Inflammatory macrophage (primary cell): ENCODE results near the gene TCF7L2.

Experiments
- DNase-seq, 2 donors: peaks; one replicate each; pipeline ENCODE4 v3.0.0-alpha.2; 2020 to 2022

The TCF7L2 gene

DNA sequence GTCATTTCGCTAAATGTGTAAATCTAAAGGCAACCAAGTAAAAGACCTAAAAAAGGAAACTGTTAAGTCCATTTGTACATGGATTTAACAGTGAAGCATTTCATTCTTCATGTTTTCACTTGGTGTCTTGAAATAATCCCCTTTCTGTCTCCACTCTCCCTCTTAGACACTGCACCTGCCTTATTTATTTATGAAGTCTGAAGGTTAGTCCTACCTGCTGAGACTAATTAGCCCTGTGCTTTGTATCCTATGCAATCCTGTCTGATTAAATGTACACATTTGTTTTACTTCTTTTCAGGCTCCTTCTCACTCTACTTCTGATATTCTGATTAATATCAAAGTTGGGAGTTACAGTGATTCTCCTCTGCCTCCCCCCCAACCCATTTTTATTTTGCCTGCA, 1.9 kb upstream of the TCF7L2 start:
- no peak for DNase-seq

DNA sequence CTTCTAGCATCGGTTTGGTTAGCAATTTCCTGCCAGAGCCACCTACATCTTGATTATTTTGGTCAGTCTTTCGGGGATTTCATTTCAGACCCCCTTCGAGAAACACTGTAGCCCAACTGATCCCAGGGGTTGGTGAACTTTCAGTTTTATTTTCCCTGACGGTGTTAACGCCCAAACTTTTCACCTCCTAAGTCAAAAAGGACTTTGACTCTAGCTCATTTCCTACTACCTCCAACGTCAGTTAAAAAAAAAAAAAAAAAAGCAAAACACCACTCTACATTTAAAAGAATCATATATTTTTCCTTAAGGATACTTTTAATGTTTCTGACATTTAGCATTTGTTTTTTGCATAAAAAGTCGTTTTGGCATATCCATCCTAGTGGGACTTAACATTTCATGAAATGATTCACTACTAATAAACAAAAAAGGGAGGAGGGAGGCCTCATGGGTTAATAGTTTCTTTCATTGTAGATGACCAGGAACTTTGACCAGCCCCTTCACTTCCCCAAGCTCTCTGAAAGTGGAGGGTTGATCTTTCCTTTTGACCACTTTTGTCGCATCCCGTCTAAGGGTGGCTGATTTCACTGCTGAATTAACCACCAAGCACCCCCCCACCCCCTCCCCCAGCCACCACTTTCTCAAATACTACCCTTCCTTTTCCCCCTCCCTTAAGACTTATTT, 764 bp upstream of the TCF7L2 start:
- peak; percentile 43 to 52 for DNase-seq

DNA sequence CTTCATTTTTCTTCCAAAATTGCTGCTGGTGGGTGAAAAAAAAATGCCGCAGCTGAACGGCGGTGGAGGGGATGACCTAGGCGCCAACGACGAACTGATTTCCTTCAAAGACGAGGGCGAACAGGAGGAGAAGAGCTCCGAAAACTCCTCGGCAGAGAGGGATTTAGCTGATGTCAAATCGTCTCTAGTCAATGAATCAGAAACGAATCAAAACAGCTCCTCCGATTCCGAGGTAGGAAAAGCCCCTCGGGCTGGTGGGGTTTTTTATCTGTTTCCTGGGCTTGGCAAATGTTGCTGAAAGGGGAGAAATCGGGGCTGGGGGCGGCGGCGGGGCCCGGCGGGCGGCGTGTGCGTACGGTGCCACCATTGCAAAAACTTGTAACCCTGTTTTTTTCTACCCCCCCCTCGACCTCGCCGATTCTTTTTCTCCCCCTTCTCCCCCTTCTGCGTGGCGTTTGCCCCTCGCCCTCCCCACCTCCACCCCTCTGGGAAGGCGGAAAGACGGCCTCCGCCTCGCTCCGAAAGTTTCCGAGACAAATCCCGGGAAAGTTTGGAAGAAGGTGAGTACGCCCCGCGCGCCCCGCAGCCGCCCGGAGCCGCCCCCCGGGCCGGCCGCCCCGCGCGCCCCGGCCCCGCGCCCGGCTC, 789 bp downstream of the TCF7L2 start:
- peak; percentile 38 to 50 for DNase-seq

DNA sequence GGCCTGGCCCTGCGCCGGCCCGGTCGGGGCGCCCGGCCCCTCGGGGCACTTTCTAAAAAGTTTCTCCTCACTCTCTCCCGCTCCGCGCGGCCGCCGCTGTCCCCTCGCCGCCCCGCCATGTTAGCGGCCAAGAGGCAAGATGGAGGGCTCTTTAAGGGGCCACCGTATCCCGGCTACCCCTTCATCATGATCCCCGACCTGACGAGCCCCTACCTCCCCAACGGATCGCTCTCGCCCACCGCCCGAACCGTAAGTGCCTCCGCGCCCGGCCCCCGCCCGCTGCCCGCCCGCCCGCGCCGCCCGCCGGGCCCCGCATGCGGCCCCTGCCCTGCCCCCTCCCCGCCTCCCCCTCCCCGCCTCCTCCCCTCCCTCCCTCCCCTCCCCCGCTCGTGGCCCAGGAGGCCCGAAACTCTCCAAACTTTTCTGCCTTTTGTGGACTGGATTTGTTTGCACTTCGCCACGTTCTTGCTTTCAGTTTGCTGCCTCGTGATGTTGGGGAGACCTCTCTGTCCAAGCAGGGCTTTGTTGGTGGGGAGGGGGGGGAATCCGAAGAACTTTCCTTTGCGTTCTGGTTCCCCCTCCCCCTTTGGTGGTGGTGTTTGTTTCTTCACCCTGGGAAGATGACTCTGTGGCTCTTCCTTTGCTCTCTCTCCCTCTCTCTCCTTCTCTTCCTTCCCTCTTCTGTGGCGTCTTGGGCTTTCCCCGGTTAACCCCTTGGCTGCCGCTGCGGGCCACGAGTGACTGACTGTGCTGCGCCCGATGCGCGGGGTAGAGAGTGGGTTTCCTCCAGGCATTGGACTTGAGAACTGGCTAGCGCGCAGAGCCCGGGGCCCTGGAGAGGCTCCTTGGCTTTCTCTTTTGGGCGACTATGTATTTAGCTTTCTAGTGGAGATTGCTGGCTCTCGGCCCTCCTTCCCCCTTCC, 1.6 kb downstream of the TCF7L2 start:
- DNase-seq = peak; percentile 73 to 83

DNA sequence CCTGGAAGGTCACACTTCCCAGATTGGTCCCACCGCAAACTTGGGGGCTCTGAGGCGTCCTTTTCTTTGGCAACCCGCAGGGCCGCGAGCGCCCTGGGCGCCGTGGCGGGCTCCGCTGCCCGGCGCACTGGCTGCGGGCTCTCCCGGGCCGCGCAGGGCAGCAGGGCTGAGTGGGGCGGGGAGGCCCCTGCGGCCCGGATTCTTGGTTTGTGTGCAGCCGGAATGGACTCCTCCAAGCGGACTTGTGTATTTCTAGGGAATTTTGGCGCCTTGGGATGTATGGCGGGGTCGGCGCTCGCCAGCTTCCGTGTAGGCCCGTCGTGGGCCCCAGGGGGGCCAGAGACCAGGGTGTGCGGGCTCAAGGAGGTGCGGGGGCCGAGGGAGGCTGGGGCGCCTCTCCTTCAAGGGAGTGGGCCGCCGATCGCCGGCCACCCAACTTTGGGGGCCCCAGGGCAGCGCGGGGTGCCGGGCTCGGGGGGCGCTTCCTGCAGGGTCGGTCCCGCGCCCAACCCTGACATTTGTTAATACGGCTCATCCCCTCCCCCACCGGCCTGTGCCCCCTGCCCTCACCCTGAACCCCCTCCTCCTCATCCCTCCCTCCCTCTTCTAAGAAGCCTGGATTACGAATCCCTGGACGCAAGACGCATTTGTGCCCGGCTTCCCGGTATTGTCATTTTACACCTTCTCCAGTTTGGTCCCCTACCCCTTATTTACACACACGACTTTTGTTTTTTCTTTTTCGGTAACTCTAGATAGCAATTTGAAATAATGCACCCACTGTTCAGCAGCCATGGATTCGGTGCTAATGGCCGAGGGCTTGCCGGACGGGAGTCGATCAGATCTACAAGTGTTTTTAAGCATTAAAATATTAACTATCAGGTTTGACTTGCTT, 2.5 kb downstream of the TCF7L2 start:
- DNase-seq = peak in 1 of 2 donors; percentile 24

DNA sequence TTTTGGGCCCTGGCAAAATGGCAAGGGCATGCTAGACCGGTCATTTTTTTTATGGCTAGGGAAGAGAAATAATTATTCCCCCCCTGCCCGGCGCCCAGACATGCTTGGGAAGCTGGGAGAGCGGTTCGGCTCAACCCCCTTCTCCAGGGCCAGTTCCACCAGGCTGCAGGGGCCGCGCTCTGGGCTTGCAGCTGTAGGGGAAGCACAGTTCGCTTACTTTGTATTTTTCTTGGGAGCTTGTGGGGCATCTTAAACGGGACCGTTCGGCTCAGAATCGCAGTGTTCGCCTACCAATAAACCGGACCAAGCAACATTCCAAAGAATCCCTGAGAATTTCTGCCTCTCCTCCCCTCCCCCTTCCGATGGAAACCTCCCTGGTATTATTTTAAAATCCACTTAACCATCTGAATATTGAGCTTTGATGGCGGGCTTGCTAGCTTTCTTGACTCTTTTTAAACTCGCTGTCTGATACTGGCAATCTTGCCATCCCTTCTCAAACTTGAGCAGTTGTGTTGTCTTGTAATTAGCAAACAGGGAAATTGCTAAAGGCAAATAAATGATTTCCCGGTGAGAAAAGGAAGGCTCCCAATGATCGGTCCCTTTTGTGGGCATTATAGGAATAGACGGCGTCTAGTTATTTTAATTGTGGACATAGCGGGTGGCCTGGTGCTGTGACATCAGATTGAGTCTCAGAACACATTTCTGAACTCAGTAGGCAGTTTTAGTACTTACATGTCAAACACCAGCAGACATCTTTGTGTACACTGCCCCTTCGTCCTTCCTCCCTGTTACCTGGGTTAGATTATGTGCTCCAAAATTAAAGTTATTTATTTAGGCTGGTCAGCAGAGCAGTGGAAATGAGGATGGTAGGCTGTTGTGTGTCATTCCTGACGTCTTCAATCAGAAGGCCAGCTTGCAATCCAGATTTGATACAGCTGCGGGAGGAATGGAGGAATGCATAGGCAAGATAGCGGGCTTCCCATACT, 3.4 kb downstream of the TCF7L2 start:
- peak in 1 of 2 donors; percentile 24 for DNase-seq

DNA sequence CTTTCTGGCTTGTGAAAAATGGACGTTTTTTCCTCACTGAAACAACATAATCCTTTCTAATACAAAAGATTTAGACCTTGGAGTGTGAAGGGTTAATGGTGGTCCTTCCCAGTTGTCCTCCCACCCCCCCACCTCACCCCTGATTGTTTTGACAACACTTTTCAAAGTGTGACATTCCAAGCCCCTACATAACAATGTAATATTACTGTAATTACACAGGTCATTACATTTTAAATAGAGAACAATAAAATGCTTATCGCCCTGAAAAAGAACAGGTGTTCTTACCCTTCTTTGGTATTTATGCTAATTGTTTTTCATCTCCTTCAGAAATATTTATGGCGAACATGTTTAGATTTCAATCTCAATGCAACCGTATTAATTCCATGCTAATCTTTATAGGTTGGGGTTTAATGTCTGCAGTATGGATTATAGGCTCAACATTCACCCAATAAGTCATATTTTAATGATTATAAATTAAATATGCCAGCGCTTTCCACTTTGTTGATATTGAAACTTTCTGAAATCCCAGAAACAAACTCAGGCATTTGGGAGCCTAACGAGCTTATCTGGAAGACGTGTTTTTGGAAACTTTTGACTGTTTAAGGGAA, 5.0 kb downstream of the TCF7L2 start:
- no peak for DNase-seq

DNA sequence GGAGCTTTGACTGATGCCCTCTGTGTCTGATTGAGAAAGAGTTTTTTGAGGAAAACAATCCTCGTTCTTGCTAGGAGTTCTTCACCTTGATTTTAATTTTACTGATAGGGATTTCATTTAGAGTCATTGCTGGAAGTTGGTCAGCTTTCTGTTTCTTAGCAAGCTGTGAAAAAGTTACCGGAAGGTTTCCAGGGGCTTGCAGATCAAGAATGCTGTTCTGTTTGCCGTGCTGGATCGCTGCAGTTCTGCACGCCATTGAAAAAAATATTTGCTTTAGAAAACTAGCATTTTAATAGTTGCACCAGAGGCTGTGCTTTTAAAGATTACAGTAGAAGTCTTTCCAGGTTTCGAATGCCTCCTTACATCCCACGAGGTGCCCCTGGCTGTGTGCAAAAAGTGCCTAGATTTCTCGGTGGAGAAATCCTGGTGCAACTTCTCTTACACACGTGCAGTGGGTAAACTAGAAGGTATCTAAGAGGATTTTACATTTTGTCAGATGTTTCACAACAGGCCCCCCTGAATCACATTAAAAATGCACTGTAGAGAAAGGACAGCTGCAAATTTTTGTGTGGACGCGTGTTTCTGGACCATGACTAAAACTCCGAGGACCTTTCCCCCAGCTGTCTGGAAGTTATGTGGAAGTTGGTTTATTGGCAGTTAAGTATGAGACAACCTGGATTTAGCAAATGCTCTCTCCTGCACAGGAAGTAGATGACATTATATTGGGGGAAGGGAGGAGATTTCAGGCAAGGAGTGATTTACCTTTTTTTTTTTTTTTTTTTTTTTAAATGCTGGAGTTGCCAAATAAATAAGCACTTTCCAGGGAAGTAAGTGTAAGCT, 5.8 kb downstream of the TCF7L2 start:
- DNase-seq = peak; percentile 33 to 36

DNA sequence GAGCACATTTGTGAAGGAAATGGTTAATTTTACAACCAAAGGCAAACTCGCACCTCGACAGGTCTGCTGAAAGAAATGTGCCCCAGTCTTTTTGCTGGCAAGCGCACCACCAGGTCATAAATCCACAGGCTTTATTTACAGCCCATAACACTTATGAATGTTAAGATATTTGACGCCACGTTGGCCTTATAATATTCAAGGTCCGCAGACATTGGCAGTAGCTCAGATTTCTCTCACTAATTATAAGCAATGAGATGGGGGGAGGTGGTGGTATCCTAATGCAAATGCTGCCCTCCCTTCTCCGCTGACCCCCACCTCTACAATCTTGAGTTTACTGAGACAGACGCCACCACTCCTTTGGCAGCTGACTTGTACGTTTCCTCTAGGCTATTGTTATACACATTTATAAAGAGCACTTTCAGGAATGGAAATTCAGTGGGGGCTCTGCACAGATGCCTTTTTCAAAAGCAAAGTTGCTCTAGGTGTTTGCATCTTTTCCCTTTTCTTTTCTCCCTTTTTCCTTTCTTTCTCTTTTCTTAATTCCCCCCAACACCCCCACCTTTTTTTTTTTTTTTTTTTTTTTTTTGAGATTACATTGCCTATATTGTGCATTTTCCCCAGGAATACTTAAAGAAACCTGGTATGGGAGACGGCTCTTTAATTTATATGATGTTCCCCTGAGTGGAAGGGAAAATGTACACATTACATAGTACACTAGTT, 6.7 kb downstream of the TCF7L2 start:
- DNase-seq = no peak

DNA sequence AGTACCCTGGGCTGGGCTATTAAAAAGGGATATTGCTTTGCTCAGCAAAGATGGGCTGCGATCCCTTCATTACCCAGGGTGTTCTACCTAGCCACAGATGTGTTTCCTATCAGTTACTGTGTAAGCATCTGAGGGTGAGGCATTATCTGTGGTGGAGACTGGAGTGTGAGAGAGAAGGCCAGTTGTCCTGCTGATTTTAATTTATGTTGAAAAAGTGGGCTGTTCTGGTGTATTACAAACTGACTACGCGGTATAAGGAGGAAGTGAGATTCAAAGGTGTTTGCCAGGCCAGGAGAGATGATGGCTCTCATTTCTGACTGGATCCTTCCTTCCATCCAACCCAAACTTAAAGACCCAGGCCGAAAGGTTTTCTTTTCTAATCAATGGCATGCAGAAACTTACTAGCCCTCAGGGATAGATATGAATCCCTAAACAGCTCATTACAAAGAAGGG, 7.6 kb downstream of the TCF7L2 start:
- no peak for DNase-seq

DNA sequence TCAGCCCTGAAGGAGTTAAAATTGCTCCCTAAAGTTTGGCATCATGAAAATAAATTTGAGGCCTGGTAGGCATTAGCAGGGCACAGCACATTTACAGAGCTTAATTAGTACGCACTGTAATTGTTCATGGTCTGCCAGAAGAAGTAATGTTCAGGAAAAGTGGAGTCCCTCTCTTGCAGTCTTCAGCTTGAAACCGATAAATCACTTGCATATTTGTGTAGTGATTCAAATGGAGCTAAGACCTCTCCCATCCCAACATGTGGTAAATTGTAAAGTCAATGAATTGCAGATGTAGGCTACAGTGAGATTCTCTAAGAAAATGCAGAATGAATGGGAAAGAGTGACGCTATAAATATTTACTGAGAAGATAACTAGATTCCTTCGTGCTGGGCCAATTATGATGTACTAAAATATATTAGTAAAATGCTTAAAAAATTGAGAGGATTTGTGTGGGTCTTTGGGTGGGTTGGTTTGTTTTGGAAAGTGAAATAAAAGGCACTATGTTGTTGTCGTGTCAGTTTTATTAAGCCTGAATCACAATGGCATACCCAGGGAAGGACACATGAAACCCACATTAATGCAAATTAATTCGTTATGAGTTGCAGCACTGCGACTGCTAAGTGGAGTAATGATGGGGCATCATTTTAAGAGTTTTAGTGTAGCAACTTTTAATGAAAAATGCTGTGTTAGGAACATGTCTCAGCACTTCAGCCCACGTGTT, 8.4 kb downstream of the TCF7L2 start:
- no peak for DNase-seq

DNA sequence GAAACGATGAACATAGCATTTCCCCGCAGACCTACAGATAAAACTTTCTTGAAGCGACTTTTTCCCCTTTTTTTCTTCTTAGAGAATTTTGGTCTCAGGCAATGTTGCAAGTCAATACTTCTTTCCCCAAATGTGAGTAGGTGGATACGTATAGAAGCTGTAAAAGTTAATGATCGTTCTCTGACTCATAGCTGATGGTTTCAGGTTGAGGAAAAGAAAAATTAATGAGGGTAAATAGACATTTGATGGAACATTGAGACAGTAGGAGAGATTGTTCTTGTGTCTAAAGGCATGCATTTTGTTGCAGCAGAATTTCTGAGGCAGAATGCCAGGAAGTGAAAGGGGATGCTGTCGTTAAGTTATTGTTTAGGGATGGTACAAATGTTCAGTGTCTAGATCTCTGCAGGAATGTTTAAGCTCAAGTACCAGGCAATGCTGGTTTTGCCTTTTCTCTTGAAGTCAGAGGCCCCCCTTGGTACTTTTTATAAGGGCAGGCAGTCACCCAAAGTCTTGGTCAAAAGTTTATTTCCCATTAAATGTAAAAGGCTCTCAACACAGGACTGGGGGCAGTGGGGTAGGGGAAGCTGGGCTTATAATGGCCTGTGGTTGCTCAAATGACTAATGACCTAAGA, 9.3 kb downstream of the TCF7L2 start:
- DNase-seq = no peak

DNA sequence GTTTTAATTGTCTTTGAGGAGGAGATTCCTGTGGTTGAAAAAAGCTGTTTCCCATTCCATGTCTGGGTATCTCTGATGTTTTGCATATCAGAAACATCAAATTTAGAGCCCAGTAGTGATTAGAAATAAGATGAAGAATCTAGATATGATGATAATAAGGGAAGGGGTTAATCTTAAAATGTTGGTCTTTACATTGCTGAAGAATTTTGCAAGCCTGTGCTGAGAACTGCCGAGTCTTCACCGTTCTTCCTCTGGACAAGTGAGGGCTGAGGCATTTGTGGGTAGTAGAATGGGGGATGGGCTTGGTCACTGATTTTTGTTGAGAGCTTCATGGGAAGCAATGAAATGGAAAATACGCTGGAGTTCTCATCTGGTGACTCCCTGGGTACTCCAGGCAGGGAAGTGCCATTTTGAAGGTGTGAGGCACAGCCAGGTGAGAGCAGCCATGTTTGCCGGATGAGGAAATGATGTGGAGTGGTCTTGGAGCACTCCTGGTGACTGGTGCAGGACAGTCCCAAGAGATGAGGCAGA, 10.2 kb downstream of the TCF7L2 start:
- DNase-seq = no peak

DNA sequence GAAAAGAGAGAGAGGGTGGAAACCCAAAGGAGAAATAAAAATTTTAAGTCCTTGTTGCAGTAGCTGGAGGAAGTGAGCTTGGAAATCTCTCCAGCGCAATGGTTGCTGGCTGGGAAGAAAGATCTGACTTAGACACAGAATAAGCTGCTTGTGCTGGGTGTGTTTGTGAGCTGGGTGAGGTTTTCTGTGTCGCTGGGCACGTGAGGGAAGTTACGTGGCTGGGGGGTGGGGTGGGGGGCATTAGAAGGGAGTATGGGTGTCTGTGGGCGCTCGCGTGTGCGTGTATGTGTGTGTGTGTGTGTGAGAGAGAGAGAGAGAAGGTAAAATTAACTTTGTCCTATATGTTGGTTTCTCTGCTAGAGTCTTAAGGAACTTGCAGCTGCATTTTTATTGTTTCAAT, 11.6 kb downstream of the TCF7L2 start:
- DNase-seq = peak in 1 of 2 donors; percentile 22

DNA sequence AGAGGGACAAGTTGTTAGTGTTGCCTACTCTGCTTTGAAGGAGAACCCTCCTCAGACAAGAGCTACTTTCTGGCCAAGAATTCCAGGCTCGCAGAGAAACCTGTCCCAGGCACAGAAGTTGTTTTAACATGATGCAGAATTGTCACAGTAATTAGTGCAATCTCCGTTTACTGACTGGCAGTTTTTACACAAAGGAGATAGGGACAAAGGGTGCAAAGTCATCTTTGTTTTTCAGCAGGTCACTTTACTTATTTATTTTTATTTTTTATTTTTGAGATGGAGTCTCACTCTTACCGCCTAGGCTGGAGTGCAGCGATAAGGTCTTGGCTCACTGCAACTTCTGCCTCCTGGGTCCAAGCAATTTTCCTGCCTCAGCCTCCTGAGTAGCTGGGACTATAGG, 12.3 kb downstream of the TCF7L2 start:
- DNase-seq = no peak

DNA sequence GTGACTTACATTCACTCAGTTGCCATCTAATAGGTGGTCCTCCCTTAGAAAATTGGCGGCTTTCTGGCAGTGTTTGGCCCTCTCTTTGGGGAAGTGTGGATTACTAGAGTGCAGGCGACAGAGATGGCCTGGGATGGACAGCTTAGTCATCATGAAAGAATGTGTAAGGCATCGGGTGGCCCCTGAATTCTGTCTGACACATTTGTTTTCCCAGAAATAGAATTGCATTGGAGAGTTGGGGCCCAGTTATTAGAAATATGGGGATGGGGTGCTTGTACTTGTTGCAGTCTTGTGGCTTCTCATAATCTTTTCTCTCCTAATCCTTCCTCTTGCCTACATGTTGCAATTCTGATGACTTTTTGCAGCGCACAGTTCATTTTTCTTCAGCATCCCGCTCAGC, 13.8 kb downstream of the TCF7L2 start:
- peak; percentile 72 to 95 for DNase-seq

DNA sequence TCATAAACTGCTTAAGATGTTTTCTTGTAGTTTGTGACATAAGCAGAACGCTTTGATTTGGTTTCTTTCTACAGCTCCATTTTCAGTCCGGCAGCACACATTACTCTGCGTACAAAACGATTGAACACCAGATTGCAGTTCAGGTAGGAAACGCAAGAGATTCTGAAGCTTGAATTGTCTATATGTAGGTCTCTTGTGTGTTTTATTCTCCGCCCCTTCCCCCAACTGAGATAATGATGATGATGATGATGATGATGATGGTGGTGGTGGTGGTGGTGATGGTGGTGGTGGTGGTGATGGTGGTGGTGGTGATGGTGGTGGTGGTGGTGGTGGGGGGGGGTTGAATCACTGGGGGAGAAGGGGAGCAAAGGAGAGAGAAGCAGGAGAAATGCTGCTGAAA, 14.4 kb downstream of the TCF7L2 start:
- DNase-seq = no peak
